Spleen (tissue), 11 donors: Measurements from ENCODE around the gene RPUSD4. TPM values are rescaled to one million over a fixed set of nuclear protein-coding genes. Genes with fewer than 3 reads are reported as not detected.
A peak's percentile ranks its signal among the peaks of the same experiment; 100 is the strongest.

Experiments used
- DNase-seq: peaks from one replicate; pipeline ENCODE4 v3.0.0-alpha.2; 2020
- H3K27ac ChIP-seq, 8 donors: fragments of 200-600 bp; sonication (generic) in 7 of 8; 1 replicate in 4 of 8; 2 replicates in 4 of 8; pipeline versions ENCODE4 v1.5.0 to v1.8.0; 2016 to 2021; ENCODE audit warnings: inconsistent platforms in 4 of 8, mild to moderate bottlenecking in 4 of 8, moderate library complexity in 1 of 8
- H3K27me3 ChIP-seq, 7 donors: fragments of 200-600 bp; sonication (generic) in 6 of 7; replicated peaks in 1 of 7; 1 replicate in 4 of 7; 2 replicates in 3 of 7; pipeline versions ENCODE4 v1.5.0 to v1.8.0; 2016 to 2021; ENCODE audit warnings: inconsistent platforms in 3 of 7, mild to moderate bottlenecking in 1 of 7
- H3K36me3 ChIP-seq, 6 donors: fragments of 200-600 bp; sonication (generic) in 5 of 6; 1 replicate in 4 of 6; 2 replicates in 2 of 6; pipeline versions ENCODE4 v1.5.0 to v1.8.0; 2016 to 2021; ENCODE audit warnings: inconsistent platforms in 2 of 6
- H3K4me1 ChIP-seq, 6 donors: fragments of 200-600 bp; sonication (generic) in 5 of 6; 1 replicate in 3 of 6; 2 replicates in 3 of 6; pipeline versions ENCODE4 v1.5.0 to v1.8.0; 2016 to 2021; ENCODE audit warnings: inconsistent platforms in 3 of 6
- H3K4me3 ChIP-seq, 8 donors: fragments of 200-600 bp; sonication (generic) in 7 of 8; 1 replicate in 4 of 8; 2 replicates in 4 of 8; pipeline versions ENCODE4 v1.5.0 to v1.8.0; 2016 to 2021; ENCODE audit warnings: inconsistent platforms in 4 of 8, mild to moderate bottlenecking in 4 of 8, moderate library complexity in 2 of 8
- H3K9me3 ChIP-seq, 8 donors: fragments of 200-600 bp; sonication (generic) in 7 of 8; 1 replicate in 4 of 8; 2 replicates in 4 of 8; pipeline versions ENCODE4 v1.5.0 to v1.8.0; 2016 to 2021; ENCODE audit warnings: inconsistent platforms in 4 of 8
- CTCF ChIP-seq, 11 experiments: fragments of 200-600 bp in 7 of 11; fragments of 450-650 bp in 4 of 11; sonication (generic) in 4 of 11; IDR thresholded peaks in 8 of 11; conservative IDR thresholded peaks in 3 of 11; 1 replicate in 7 of 11; 2 replicates in 4 of 11; pipeline versions ENCODE4 v1.4.0 to v1.8.0; 2016 to 2021; ENCODE audit warnings: antibody characterized with exemption in 11 of 11, inconsistent platforms in 4 of 11, mild to moderate bottlenecking in 1 of 11
- POLR2A ChIP-seq, 3 donors: fragments of 450-650 bp; IDR thresholded peaks; one replicate each; pipeline ENCODE4 v1.5.1; 2017; ENCODE audit warnings: antibody characterized with exemption in 3 of 3, mild to moderate bottlenecking in 1 of 3
- POLR2AphosphoS5 ChIP-seq, 3 donors: sonication (generic); formaldehyde crosslinking; IDR thresholded peaks; one replicate each; pipeline ENCODE4 v1.5.1; 2017; ENCODE audit warnings: antibody characterized with exemption in 3 of 3
- WGBS, 5 donors: extraction: QIAGEN DNeasy Blood & Tissue Kit in 3 of 5; methylation state at CpG; one replicate each; pipeline versions ENCODE4 v1.1.5 to v1.1.7; 2013 to 2018; 5-methylcytosine and 5-hydroxymethylcytosine counted together
- intact Hi-C: fragments of 100-400 bp; cut with DNase I; formaldehyde crosslinking; loops from one replicate; pipeline ENCODE4 v1.15.0; 2023; ENCODE audit warnings: low total_unique reads
- polyA plus RNA-seq, 3 donors: library from polyadenylated mRNA; stranded (reverse); fragments of 200-250 nt; gene quantifications; one replicate each; pipeline ENCODE4 v1.2.1, GENCODE V29; 2013
- total RNA-seq, 7 donors: library from RNA; depleted of rRNA in 3 of 7; stranded (reverse); fragments of >200 nt in 3 of 7; fragmentation: NEBNext Ultra II Directional in 4 of 7; extraction: Animal tissue kit (Norgen Biotek cat#: 25700) in 4 of 7; gene quantifications; one replicate each; pipeline versions ENCODE4 v1.1.0 to v1.2.1, GENCODE V29; 2016 to 2021
- donor health status: healthy with polysubstance abuse.
- donor health status: DM: no; HTN: no; CAD: no; lungs with moderate emphysema.
- donor health status: DM: no; HTN: no; CAD: no.
- donor health status: Bipolar disorder and iron deficiency.
- donor health status: healthy.
- donor health status: DM: no; HTN: no; CAD: no.
- donor health status: DM: yes; HTN: yes; CAD: no.

The RPUSD4 gene
- total and polyA plus RNA-seq, 10 donors, result 14.5 to 26.7 (median 21.7) TPM

GRCh38 chr11:126214441-126214840 is 3.0 kb upstream of the RPUSD4 start:
- TF ChIP-seq POLR2A (IDR thresholded peaks at IDR 0.05) (no peak), CTCF (IDR thresholded peaks at IDR 0.05 in 8 of 11, conservative IDR thresholded peaks at IDR 0.05 in 3 of 11) (no peak), POLR2AphosphoS5 (IDR thresholded peaks at IDR 0.05) (no peak)
- intact Hi-C loops, result loop anchor here (10.0 kb wide), 1 partner anchor 50 kb away; the partner anchor contains the start of genes FOXRED1 and SRPRA
- 19 to 74% (median 53%) methylated on average over 2 of the region's 2 CpGs for WGBS, 5 donors
- Histone ChIP-seq H3K27me3 (no peaks in the 10 kb centered on the region), H3K4me1 (peaks cover 16 to 83% (median 43%) of the 10 kb centered on the region in 6 donors), H3K36me3 (peaks cover 0 to 8% (median 3%) of the 10 kb centered on the region in 6 donors), H3K4me3 (no peak overlapping the region), H3K27ac (peak overlapping the region in 5 of 8 donors; percentile 7 to 39 (median 21)), H3K9me3 (no peaks in the 10 kb centered on the region)
- DNase-seq, result no peak

GRCh38 chr11:126212089-126212660 is 725 bp upstream of the RPUSD4 start:
- Histone ChIP-seq H3K4me3 (peak overlapping the region; percentile 76 to 98 (median 94)), H3K9me3 (no peaks in the 10 kb centered on the region), H3K4me1 (peaks cover 12 to 65% (median 37%) of the 10 kb centered on the region in 6 donors), H3K27me3 (no peaks in the 10 kb centered on the region), H3K27ac (peak overlapping the region in 6 of 8 donors; percentile 35 to 82 (median 68)), H3K36me3 (peaks cover 0 to 30% (median 24%) of the 10 kb centered on the region in 6 donors)
- DNase-seq, result no peak
- 3 to 4% (median 3%) methylated on average over 15 of the region's 15 CpGs for WGBS, 5 donors
- intact Hi-C loops, result loop anchor here (10.0 kb wide), 1 partner anchor 53 kb away; the partner anchor contains the start of genes FOXRED1 and SRPRA
- TF ChIP-seq POLR2A (IDR thresholded peaks at IDR 0.05), result no peak
- TF ChIP-seq CTCF (IDR thresholded peaks at IDR 0.05 in 8 of 11, conservative IDR thresholded peaks at IDR 0.05 in 3 of 11), result no peak
- no peak for TF ChIP-seq POLR2AphosphoS5 (IDR thresholded peaks at IDR 0.05)

- Histone ChIP-seq H3K4me1 (peaks cover 12 to 58% (median 36%) of the 10 kb centered on the region in 6 donors), H3K9me3 (no peaks in the 10 kb centered on the region), H3K4me3 (peak overlapping the region; percentile 76 to 98 (median 94)), H3K27me3 (no peaks in the 10 kb centered on the region), H3K27ac (peak overlapping the region in 5 of 8 donors; percentile 59 to 82 (median 74)), H3K36me3 (peaks cover 0 to 43% (median 33%) of the 10 kb centered on the region in 6 donors)
- no peak for DNase-seq
- WGBS, 5 donors, result 7 to 9% (median 8%) methylated on average over 20 of the region's 20 CpGs
- intact Hi-C loops, result loop anchor here (10.0 kb wide), 1 partner anchor 54 kb away; the partner anchor contains the start of genes FOXRED1 and SRPRA
- TF ChIP-seq CTCF (IDR thresholded peaks at IDR 0.05 in 8 of 11, conservative IDR thresholded peaks at IDR 0.05 in 3 of 11), result no peak
- TF ChIP-seq POLR2A (IDR thresholded peaks at IDR 0.05), result no peak
- TF ChIP-seq POLR2AphosphoS5 (IDR thresholded peaks at IDR 0.05), result no peak
Observed at GRCh38 chr11:126210871-126211235, 597 bp downstream of the RPUSD4 start.

GRCh38 chr11:126207896-126208295 is 3.6 kb downstream of the RPUSD4 start:
- H3K4me1 ChIP-seq, result peaks cover 12 to 30% (median 19%) of the 10 kb centered on the region in 6 donors
- intact Hi-C loops, result no loop called here
- H3K9me3 ChIP-seq, result no peaks in the 10 kb centered on the region
- TF ChIP-seq POLR2AphosphoS5 (IDR thresholded peaks at IDR 0.05) (no peak), CTCF (IDR thresholded peaks at IDR 0.05 in 8 of 11, conservative IDR thresholded peaks at IDR 0.05 in 3 of 11) (no peak), POLR2A (IDR thresholded peaks at IDR 0.05) (no peak)
- DNase-seq, result no peak
- WGBS, 5 donors, result 93 to 100% (median 97%) methylated on average over 2 of the region's 2 CpGs
- no peaks in the 10 kb centered on the region for H3K27me3 ChIP-seq
- no peak overlapping the region for H3K27ac ChIP-seq
- H3K4me3 ChIP-seq, result no peak overlapping the region
- peaks cover 3 to 73% (median 63%) of the 10 kb centered on the region in 6 donors for H3K36me3 ChIP-seq
